DND-41 (cell line): Measurements from ENCODE around the gene SNAP29.

Experiments
- CTCF ChIP-seq: IDR thresholded peaks from 2 replicates; pipeline ENCODE4 v1.5.1; 2012; ENCODE audit warnings: borderline replicate concordance, low read length, moderate library complexity, mild to moderate bottlenecking; ENCODE audit not compliant: poor library complexity, severe bottlenecking; ENCODE audit errors: extremely low read depth
- EZH2 ChIP-seq: IDR thresholded peaks from 3 replicates; pipeline ENCODE4 v1.6.1; 2012; ENCODE audit warnings: borderline replicate concordance, low read depth, mild to moderate bottlenecking, moderate library complexity, low read length, inconsistent platforms; ENCODE audit not compliant: severe bottlenecking

GRCh38 chr22:20909543-20910303 lies 50.9 kb downstream of the SNAP29 start:
- no peak for TF ChIP-seq CTCF
- TF ChIP-seq EZH2: no peak
